Liver (tissue), 10 donors: ENCODE data around the gene EML6. TPM values are rescaled to one million over a fixed set of nuclear protein-coding genes. Genes with fewer than 3 reads are reported as not detected.

Experiments
- DNase-seq: peaks from one replicate; pipeline ENCODE4 v3.0.0-alpha.2; 2017; ENCODE audit warnings: low spot score
- H3K27ac ChIP-seq, 2 donors: one replicate each; pipeline ENCODE4 v1.7.0; 2013; ENCODE audit warnings: inconsistent platforms in 2 of 2, low read length in 2 of 2, control low read depth in 1 of 2, low read depth in 1 of 2, mild to moderate bottlenecking in 1 of 2
- H3K27me3 ChIP-seq, 4 donors: one replicate each; pipeline versions ENCODE4 v1.6.1 to v1.7.0; 2013; ENCODE audit warnings: low read length in 3 of 4, inconsistent platforms in 1 of 4, mild to moderate bottlenecking in 1 of 4, moderate library complexity in 1 of 4; ENCODE audit not compliant: control insufficient read depth in 4 of 4, insufficient read depth in 4 of 4
- H3K36me3 ChIP-seq, 4 donors: one replicate each; pipeline versions ENCODE4 v1.6.1 to v1.7.0; 2013; ENCODE audit warnings: low read length in 3 of 4, mild to moderate bottlenecking in 3 of 4, low read depth in 1 of 4, moderate library complexity in 1 of 4; ENCODE audit not compliant: control insufficient read depth in 4 of 4, insufficient read depth in 3 of 4
- H3K4me1 ChIP-seq, 4 donors: one replicate each; pipeline versions ENCODE4 v1.6.1 to v1.7.0; 2013; ENCODE audit warnings: low read length in 3 of 4, mild to moderate bottlenecking in 3 of 4, moderate library complexity in 1 of 4; ENCODE audit not compliant: control insufficient read depth in 4 of 4, insufficient read depth in 4 of 4
- H3K4me3 ChIP-seq, 3 donors: one replicate each; pipeline versions ENCODE4 v1.6.1 to v1.7.0; 2013; ENCODE audit warnings: low read length in 3 of 3, control low read depth in 1 of 3, low read depth in 1 of 3, mild to moderate bottlenecking in 1 of 3
- H3K9ac ChIP-seq, 2 donors: one replicate each; pipeline ENCODE4 v1.7.0; 2013; ENCODE audit warnings: low read length in 2 of 2, mild to moderate bottlenecking in 2 of 2, moderate library complexity in 2 of 2, control low read depth in 1 of 2, low read depth in 1 of 2
- H3K9me3 ChIP-seq, 4 donors: one replicate each; pipeline versions ENCODE4 v1.6.1 to v1.7.0; 2013; ENCODE audit warnings: low read length in 3 of 4; ENCODE audit not compliant: control insufficient read depth in 4 of 4
- ATF3 ChIP-seq: IDR thresholded peaks from 2 replicates; pipeline ENCODE4 v1.6.1; 2016; ENCODE audit warnings: antibody characterized with exemption
- EGR1 ChIP-seq, 2 donors: IDR thresholded peaks; 2 replicates each; pipeline ENCODE4 v1.6.1; 2016 to 2018; ENCODE audit warnings: antibody characterized with exemption in 2 of 2, low read depth in 2 of 2
- FOXA1 ChIP-seq: IDR thresholded peaks from 2 replicates; pipeline ENCODE4 v1.6.1; 2016; ENCODE audit warnings: antibody characterized with exemption
- FOXA2 ChIP-seq: IDR thresholded peaks from 2 replicates; pipeline ENCODE4 v1.6.1; 2016; ENCODE audit warnings: antibody characterized with exemption
- GABPA ChIP-seq, 2 donors: IDR thresholded peaks in 1 of 2; conservative IDR thresholded peaks in 1 of 2; 2 replicates each; pipeline ENCODE4 v1.6.1; 2016; ENCODE audit warnings: antibody characterized with exemption in 2 of 2, mild to moderate bottlenecking in 1 of 2, moderate library complexity in 1 of 2
- HNF4A ChIP-seq, 2 donors: conservative IDR thresholded peaks; 2 replicates each; pipeline ENCODE4 v1.6.1; 2016; ENCODE audit warnings: antibody characterized with exemption in 2 of 2, mild to moderate bottlenecking in 2 of 2
- NR2F2 ChIP-seq: IDR thresholded peaks from 2 replicates; pipeline ENCODE4 v1.6.1; 2016; ENCODE audit warnings: antibody characterized with exemption
- RAD21 ChIP-seq, 2 donors: IDR thresholded peaks; 2 replicates each; pipeline ENCODE4 v1.6.1; 2016; ENCODE audit warnings: antibody characterized with exemption in 2 of 2, mild to moderate bottlenecking in 2 of 2
- SP1 ChIP-seq: IDR thresholded peaks from 2 replicates; pipeline ENCODE4 v1.6.1; 2018; ENCODE audit warnings: antibody characterized with exemption, mild to moderate bottlenecking
- TAF1 ChIP-seq: conservative IDR thresholded peaks from 2 replicates; pipeline ENCODE4 v1.6.1; 2016; ENCODE audit warnings: antibody characterized with exemption, mild to moderate bottlenecking
- YY1 ChIP-seq: IDR thresholded peaks from 2 replicates; pipeline ENCODE4 v1.6.1; 2016; ENCODE audit warnings: antibody characterized with exemption, mild to moderate bottlenecking
- WGBS: extraction: QIAGEN DNeasy Blood & Tissue Kit; methylation state at CpG from one replicate; pipeline ENCODE4 v1.1.7; 2013; 5-methylcytosine and 5-hydroxymethylcytosine counted together
- polyA plus RNA-seq, 2 donors: library from polyadenylated mRNA; stranded (reverse) in 1 of 2; unstranded in 1 of 2; fragments of 200-250 nt in 1 of 2; fragments of >200 nt in 1 of 2; fragmentation: Nextera tagmentation in 1 of 2; extraction: Ambion mirVana in 1 of 2; gene quantifications; one replicate each; pipeline versions ENCODE4 v1.2.1 to v1.2.3, GENCODE V29; 2013 to 2015
- small RNA-seq: library from RNA; depleted of rRNA; stranded (forward); fragments of <200 nt; gene quantifications from one replicate; pipeline ENCODE3, GENCODE V24; 2014
- total RNA-seq, 2 donors: library from RNA; depleted of rRNA; stranded (reverse); fragments of >200 nt; gene quantifications; one replicate each; pipeline ENCODE4 v1.2.3, GENCODE V29; 2014
- TF ChIP-seq, protein P1 (sequence below): IDR thresholded peaks from 2 replicates; pipeline ENCODE4 v1.6.1; 2016; ENCODE audit warnings: antibody characterized with exemption, mild to moderate bottlenecking
- TF ChIP-seq, protein P2 (sequence below): IDR thresholded peaks from 2 replicates; pipeline ENCODE4 v1.6.1; 2016; ENCODE audit warnings: antibody characterized with exemption
- donor health status: healthy.
- donor health status: healthy.
- donor health status: healthy.
- donor health status: healthy.
- donor health status: healthy.

EML6 gene
- total and polyA plus RNA-seq, 4 donors: 0.33 to 3.0 (median 1.4) TPM

- TF ChIP-seq SP1 (no peak), RAD21 (IDR thresholded peaks at IDR 0.05) (no peak), TAF1 (no peak), FOXA1 (no peak), ATF3 (no peak), YY1 (no peak), EGR1 (IDR thresholded peaks at IDR 0.05; ENCODE audit: low read depth in 2 of 2) (no peak)
Measured at GRCh38 chr2:55018619-55019018, 295.2 kb downstream of the EML6 start (continued).

DNA sequence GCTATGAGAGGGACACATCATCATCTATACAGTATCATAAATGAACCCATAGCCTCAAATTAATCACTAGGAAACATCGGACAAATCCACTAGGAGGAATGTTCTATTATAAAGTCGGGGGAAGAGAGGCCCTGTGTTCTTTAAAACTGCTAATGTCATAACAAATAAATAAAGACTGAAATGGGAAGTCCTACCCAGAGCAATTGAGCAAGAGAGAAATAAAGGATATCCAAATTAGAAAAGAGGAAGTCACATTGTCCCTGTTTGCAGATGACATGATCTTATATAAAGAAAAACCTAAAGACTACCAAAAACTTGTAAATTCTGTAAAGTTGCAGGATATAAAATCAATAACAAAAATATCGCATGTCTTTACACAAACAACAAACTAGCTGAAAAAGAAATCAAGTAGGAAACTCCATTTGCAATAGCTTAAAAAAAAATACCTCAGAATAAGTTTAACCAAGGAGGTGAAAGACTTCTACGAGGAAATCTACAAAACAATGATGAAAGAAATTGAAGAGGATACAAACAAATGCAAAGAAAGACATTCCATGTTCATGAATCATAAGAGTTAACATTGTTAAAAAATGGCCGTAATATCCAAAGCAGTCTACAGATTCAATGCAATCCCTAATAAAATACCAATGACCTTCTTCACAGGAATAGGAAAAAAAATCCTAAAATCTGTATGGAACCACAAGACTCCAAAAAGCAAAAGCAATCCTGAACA is 296.2 kb downstream of the EML6 start:
- WGBS: 85% methylated on average over 5 of the region's 5 CpGs
- no peaks in the 10 kb centered on the region for H3K9me3 ChIP-seq
- no peak overlapping the region for H3K4me3 ChIP-seq
- H3K9ac ChIP-seq: no peak overlapping the region
- TF ChIP-seq GABPA (IDR thresholded peaks at IDR 0.05 in 1 of 2, conservative IDR thresholded peaks at IDR 0.05 in 1 of 2) (no peak), YY1 (no peak), FOXA1 (no peak), TAF1 (no peak), HNF4A (conservative IDR thresholded peaks at IDR 0.05) (no peak), FOXA2 (no peak), RAD21 (IDR thresholded peaks at IDR 0.05) (no peak), NR2F2 (no peak)
- TF ChIP-seq, protein P1, sequence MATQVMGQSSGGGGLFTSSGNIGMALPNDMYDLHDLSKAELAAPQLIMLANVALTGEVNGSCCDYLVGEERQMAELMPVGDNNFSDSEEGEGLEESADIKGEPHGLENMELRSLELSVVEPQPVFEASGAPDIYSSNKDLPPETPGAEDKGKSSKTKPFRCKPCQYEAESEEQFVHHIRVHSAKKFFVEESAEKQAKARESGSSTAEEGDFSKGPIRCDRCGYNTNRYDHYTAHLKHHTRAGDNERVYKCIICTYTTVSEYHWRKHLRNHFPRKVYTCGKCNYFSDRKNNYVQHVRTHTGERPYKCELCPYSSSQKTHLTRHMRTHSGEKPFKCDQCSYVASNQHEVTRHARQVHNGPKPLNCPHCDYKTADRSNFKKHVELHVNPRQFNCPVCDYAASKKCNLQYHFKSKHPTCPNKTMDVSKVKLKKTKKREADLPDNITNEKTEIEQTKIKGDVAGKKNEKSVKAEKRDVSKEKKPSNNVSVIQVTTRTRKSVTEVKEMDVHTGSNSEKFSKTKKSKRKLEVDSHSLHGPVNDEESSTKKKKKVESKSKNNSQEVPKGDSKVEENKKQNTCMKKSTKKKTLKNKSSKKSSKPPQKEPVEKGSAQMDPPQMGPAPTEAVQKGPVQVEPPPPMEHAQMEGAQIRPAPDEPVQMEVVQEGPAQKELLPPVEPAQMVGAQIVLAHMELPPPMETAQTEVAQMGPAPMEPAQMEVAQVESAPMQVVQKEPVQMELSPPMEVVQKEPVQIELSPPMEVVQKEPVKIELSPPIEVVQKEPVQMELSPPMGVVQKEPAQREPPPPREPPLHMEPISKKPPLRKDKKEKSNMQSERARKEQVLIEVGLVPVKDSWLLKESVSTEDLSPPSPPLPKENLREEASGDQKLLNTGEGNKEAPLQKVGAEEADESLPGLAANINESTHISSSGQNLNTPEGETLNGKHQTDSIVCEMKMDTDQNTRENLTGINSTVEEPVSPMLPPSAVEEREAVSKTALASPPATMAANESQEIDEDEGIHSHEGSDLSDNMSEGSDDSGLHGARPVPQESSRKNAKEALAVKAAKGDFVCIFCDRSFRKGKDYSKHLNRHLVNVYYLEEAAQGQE: no peak
- TF ChIP-seq, protein P2, sequence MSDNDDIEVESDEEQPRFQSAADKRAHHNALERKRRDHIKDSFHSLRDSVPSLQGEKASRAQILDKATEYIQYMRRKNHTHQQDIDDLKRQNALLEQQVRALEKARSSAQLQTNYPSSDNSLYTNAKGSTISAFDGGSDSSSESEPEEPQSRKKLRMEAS: no peak
- no peaks in the 10 kb centered on the region for H3K36me3 ChIP-seq
- H3K27me3 ChIP-seq: no peaks in the 10 kb centered on the region
- no peak for DNase-seq
- no peak overlapping the region for H3K27ac ChIP-seq
- peaks cover 0 to 2% (median under 1%) of the 10 kb centered on the region in 4 donors for H3K4me1 ChIP-seq

Small RNA genes within 50 kb of the gene (small RNA-seq; reads per million reads assigned to genes)
- gene RNU6-433P (not detected), gene RNU7-81P (not detected)
